PC-9 (cell line): ENCODE results near the gene IL17C. TPM values are rescaled to one million over a fixed set of nuclear protein-coding genes. Genes with fewer than 3 reads are reported as not detected.

Experiments used
- BruUV-seq: library from RNA; stranded (reverse); fragments of 400-500 nt; replicated peaks from 2 replicates; lab custom pipeline; 2021; lab: Mats Ljungman, UMichigan
- CTCF ChIA-PET: fragments of 300-600 bp; sonication (Branson Sonifier 250); formaldehyde crosslinking; loops from one replicate; lab custom pipeline; 2022; ENCODE audit warnings: antibody characterized with exemption; lab: Charles Lee
- POLR2A ChIA-PET: fragments of 300-600 bp; sonication (Branson Sonifier 250); formaldehyde crosslinking; loops from one replicate; lab custom pipeline; 2022; ENCODE audit warnings: antibody characterized with exemption; ENCODE audit not compliant: unreplicated experiment; lab: Charles Lee
- DNase-seq, 2 experiments: peaks; one replicate each; pipeline versions ENCODE4 v3.0.0 to v3.0.0-alpha.2; 2015 to 2022; ENCODE audit warnings: mixed read lengths in 1 of 2
- H2AFZ ChIP-seq: fragments of 200-600 bp; sonication (generic); 2 replicates; pipeline ENCODE4 v1.8.1; 2017; ENCODE audit warnings: antibody characterized with exemption
- H3F3A ChIP-seq: fragments of 200-600 bp; sonication (generic); 2 replicates; pipeline ENCODE4 v1.8.1; 2017; ENCODE audit warnings: antibody characterized with exemption, mild to moderate bottlenecking, low read depth; ENCODE audit not compliant: insufficient read depth
- H3K27ac ChIP-seq: fragments of 200-600 bp; sonication (generic); 2 replicates; pipeline ENCODE4 v1.6.1; 2016; ENCODE audit warnings: mixed run types
- H3K27me3 ChIP-seq: fragments of 200-600 bp; sonication (generic); 2 replicates; pipeline ENCODE4 v1.6.1; 2016; ENCODE audit warnings: low read depth, mixed run types; ENCODE audit not compliant: insufficient read depth
- H3K36me3 ChIP-seq: fragments of 200-600 bp; sonication (generic); 2 replicates; pipeline ENCODE4 v1.6.1; 2016; ENCODE audit warnings: low read depth, mixed run types
- H3K4me1 ChIP-seq: fragments of 200-600 bp; sonication (generic); replicated peaks from 2 replicates; pipeline ENCODE4 v1.6.1; 2016; ENCODE audit warnings: mixed run types; ENCODE audit not compliant: insufficient read depth
- H3K4me2 ChIP-seq: fragments of 200-600 bp; sonication (generic); 2 replicates; pipeline ENCODE4 v1.6.1; 2017; ENCODE audit warnings: mixed run types
- H3K4me3 ChIP-seq: fragments of 200-600 bp; sonication (generic); 2 replicates; pipeline ENCODE4 v1.6.1; 2016; ENCODE audit warnings: mixed run types
- H3K79me2 ChIP-seq: fragments of 200-600 bp; sonication (generic); 2 replicates; pipeline ENCODE4 v1.6.1; 2017; ENCODE audit warnings: low read depth, mixed run types
- H3K9me2 ChIP-seq: fragments of 200-600 bp; sonication (generic); 2 replicates; pipeline ENCODE4 v1.8.1; 2017; ENCODE audit warnings: mild to moderate bottlenecking; ENCODE audit not compliant: insufficient read depth
- H3K9me3 ChIP-seq: fragments of 200-600 bp; sonication (generic); 2 replicates; pipeline ENCODE4 v1.8.1; 2016; ENCODE audit warnings: low read depth; ENCODE audit not compliant: insufficient read depth
- H4K20me1 ChIP-seq: fragments of 200-600 bp; sonication (generic); 2 replicates; pipeline ENCODE4 v1.8.1; 2017; ENCODE audit not compliant: insufficient read depth
- EZH2 ChIP-seq: fragments of 200-600 bp; sonication (generic); IDR thresholded peaks from 2 replicates; pipeline ENCODE4 v1.8.0; 2017; ENCODE audit warnings: antibody characterized with exemption, low read depth
- intact Hi-C: fragments of 100-400 bp; cut with micrococcal nuclease; formaldehyde crosslinking; loops from one replicate; pipeline ENCODE4 v1.10.0; 2022; ENCODE audit not compliant: unreplicated experiment
- total RNA-seq: library from RNA; stranded (reverse); gene quantifications from 2 replicates; pipeline ENCODE4 v1.2.3, GENCODE V29; 2021
- TF ChIP-seq, protein P1 (sequence below): fragments of 200-600 bp; sonication (generic); conservative IDR thresholded peaks from 2 replicates; pipeline ENCODE4 v1.6.1; 2017; ENCODE audit warnings: mixed run types, antibody characterized with exemption, mild to moderate bottlenecking, moderate library complexity

Gene IL17C
- total RNA-seq, 1 experiment from 2014 or later, result not detected

DNA sequence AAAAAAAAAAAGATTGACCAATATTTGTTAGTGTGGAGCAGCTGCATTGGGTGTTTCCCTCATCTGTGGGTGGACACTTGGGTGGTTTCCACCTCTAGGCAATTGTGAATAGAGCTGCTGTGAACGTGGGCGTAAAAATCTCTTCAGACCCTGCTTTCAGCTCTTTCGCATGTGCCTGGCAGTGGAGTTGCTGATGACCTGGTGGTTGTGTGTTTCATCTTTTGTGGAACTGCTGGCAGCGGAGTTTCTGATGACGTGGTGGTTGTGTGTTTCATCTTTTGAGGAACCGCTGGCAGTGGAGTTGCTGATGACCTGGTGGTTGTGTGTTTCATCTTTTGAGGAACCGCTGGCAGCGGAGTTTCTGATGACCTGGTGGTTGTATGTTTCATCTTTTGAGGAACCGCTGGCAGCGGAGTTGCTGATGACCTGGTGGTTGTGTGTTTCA, 46.8 kb upstream of the IL17C start:
- H3K9me2 ChIP-seq, result no peaks in the 10 kb centered on the region
- CTCF ChIA-PET, result no interaction called here
- H3K4me2 ChIP-seq, result no peak overlapping the region
- H3K9me3 ChIP-seq, result no peaks in the 10 kb centered on the region
- intact Hi-C loops, result no loop called here
- H2AFZ ChIP-seq, result no peak overlapping the region
- no peaks in the 10 kb centered on the region for H3K79me2 ChIP-seq
- H4K20me1 ChIP-seq, result peaks cover 13% of the 10 kb centered on the region
- peak in 1 of 2 experiments; percentile 26 for DNase-seq
- H3K4me3 ChIP-seq, result no peak overlapping the region
- H3F3A ChIP-seq, result no peaks in the 10 kb centered on the region
- no peak overlapping the region for H3K27ac ChIP-seq
- BruUV-seq, result no TSS peak
- H3K4me1 ChIP-seq, result no peaks in the 10 kb centered on the region
- H3K36me3 ChIP-seq, result no peaks in the 10 kb centered on the region; the same call in 1 of the 2 replicates
- TF ChIP-seq EZH2, result no peak
- TF ChIP-seq, protein P1, sequence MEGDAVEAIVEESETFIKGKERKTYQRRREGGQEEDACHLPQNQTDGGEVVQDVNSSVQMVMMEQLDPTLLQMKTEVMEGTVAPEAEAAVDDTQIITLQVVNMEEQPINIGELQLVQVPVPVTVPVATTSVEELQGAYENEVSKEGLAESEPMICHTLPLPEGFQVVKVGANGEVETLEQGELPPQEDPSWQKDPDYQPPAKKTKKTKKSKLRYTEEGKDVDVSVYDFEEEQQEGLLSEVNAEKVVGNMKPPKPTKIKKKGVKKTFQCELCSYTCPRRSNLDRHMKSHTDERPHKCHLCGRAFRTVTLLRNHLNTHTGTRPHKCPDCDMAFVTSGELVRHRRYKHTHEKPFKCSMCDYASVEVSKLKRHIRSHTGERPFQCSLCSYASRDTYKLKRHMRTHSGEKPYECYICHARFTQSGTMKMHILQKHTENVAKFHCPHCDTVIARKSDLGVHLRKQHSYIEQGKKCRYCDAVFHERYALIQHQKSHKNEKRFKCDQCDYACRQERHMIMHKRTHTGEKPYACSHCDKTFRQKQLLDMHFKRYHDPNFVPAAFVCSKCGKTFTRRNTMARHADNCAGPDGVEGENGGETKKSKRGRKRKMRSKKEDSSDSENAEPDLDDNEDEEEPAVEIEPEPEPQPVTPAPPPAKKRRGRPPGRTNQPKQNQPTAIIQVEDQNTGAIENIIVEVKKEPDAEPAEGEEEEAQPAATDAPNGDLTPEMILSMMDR, result no peak
- H3K27me3 ChIP-seq, result no peaks in the 10 kb centered on the region
- POLR2A ChIA-PET, result no interaction called here

DNA sequence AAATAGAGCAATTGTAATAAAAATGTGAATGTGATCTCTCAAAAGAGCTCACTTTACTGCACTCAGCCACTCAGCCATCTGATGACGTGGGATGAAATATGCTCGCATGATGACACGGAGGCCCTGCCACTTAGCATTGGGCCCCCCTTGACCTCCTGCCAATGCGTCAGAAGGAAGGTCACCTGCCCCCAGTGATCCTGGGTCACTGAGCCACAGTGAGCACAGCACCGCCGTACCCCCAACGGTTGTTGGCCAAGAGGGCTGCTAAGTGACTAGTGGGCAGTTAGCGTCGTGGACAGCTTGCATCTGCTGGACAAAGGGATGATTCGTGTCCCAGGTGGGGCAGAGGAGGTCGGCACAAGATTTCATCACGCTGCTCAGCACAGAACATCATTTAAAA, 45.3 kb upstream of the IL17C start:
- TF ChIP-seq, protein P1, result no peak
- TF ChIP-seq EZH2, result no peak
- peaks cover 9% of the 10 kb centered on the region for H4K20me1 ChIP-seq
- CTCF ChIA-PET, result no interaction called here
- no peaks in the 10 kb centered on the region for H3K9me3 ChIP-seq
- no TSS peak for BruUV-seq
- POLR2A ChIA-PET, result interaction anchor here (0.7 kb wide), 1 partner anchor 264 kb away, joined by 4 read pairs; no protein-coding TSS in a partner anchor
- no peak overlapping the region for H3K4me3 ChIP-seq
- H2AFZ ChIP-seq, result no peak overlapping the region
- no peaks in the 10 kb centered on the region for H3F3A ChIP-seq
- no peak for DNase-seq
- no peak overlapping the region for H3K27ac ChIP-seq
- no peaks in the 10 kb centered on the region for H3K79me2 ChIP-seq
- no peaks in the 10 kb centered on the region for H3K27me3 ChIP-seq
- intact Hi-C loops, result no loop called here
- no peaks in the 10 kb centered on the region for H3K4me1 ChIP-seq
- no peak overlapping the region for H3K4me2 ChIP-seq
- no peaks in the 10 kb centered on the region for H3K9me2 ChIP-seq
- no peaks in the 10 kb centered on the region; the same call in 1 of the 2 replicates for H3K36me3 ChIP-seq

DNA sequence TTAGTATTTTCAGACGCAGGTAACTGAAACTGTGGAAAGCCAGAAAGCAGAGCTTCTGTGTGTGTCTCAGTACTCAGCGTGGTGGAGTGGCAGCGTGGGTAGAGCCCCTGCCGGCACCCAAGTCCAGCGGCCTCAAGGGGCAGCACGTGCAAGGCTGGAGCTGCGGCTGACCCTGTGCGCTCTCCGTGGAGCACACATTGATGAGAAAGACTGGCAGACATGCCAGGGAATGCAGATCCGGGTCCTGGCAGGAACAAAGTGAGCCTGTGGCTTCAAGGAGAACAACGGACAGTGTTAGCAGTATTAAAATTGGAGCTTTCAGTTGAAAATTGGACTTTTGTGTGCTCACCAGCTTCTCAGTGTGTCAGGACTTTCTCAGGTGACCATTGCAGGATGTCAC, 44.9 kb upstream of the IL17C start:
- Histone ChIP-seq H3K4me1 (no peaks in the 10 kb centered on the region), H2AFZ (no peak overlapping the region), H3K27me3 (no peaks in the 10 kb centered on the region), H3K9me2 (no peaks in the 10 kb centered on the region), H3K27ac (no peak overlapping the region), H3K79me2 (no peaks in the 10 kb centered on the region), H3K4me3 (no peak overlapping the region), H3F3A (no peaks in the 10 kb centered on the region), H4K20me1 (peaks cover 9% of the 10 kb centered on the region), H3K36me3 (no peaks in the 10 kb centered on the region; the same call in 1 of the 2 replicates), H3K9me3 (no peaks in the 10 kb centered on the region), H3K4me2 (no peak overlapping the region)
- no peak for TF ChIP-seq EZH2
- TF ChIP-seq, protein P1, result no peak
- CTCF ChIA-PET, result no interaction called here
- no peak for DNase-seq
- no TSS peak for BruUV-seq
- POLR2A ChIA-PET, result no interaction called here
- intact Hi-C loops, result no loop called here
